SK-N-SH treated with all-trans-retinoic acid at 6 μM for 48 hours (cell line): ENCODE data around the gene CATSPER4.

Experiments
- TF ChIP-seq, protein P1 (sequence below): fragments of 250-450 bp; sonication (Bioruptor Pico); IDR thresholded peaks from 2 replicates; pipeline ENCODE4 v1.5.1; 2020; ENCODE audit warnings: low read depth, mild to moderate bottlenecking, moderate library complexity
- TF ChIP-seq, protein P2 (sequence below): fragments of 250-450 bp; sonication (Bioruptor Pico); IDR thresholded peaks from 2 replicates; pipeline ENCODE4 v1.5.1; 2021; ENCODE audit warnings: mild to moderate bottlenecking, moderate library complexity

DNA sequence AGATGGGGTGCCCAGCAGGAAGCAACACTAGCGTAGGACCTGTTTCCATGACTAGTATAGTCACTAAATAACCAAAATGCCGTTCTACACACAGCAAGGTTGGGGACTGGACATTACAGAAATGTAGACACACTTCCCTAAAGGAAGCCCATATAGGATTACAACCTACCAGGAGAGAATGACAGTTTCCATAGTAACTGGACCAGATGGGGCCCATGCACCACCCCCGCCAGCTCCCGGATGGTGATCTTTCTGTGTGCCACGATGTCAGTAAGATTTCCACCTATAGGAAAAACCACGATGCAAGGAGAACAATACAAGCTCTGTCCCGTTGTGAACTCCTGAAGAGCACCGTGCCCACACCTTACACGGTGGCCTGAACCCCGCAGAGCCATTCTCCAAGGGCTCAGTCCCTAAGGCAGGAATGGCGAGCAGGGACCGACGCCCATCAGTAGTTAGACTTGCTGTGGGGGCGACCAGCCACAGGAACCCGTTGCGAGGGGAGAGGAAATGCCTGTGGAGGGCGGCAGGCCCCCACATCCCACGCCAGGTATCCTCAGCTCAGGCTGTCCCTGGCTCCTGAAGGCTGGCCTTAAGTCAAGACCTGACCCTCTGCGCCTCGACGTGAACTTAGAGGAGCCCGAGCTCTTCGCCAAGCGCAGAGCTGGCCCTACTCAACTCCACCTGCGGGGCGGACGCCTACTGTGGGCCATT, 30.0 kb downstream of the CATSPER4 start:
- TF ChIP-seq, protein P1, sequence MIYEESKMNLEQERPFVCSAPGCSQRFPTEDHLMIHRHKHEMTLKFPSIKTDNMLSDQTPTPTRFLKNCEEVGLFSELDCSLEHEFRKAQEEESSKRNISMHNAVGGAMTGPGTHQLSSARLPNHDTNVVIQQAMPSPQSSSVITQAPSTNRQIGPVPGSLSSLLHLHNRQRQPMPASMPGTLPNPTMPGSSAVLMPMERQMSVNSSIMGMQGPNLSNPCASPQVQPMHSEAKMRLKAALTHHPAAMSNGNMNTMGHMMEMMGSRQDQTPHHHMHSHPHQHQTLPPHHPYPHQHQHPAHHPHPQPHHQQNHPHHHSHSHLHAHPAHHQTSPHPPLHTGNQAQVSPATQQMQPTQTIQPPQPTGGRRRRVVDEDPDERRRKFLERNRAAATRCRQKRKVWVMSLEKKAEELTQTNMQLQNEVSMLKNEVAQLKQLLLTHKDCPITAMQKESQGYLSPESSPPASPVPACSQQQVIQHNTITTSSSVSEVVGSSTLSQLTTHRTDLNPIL, result no peak
- TF ChIP-seq, protein P2, sequence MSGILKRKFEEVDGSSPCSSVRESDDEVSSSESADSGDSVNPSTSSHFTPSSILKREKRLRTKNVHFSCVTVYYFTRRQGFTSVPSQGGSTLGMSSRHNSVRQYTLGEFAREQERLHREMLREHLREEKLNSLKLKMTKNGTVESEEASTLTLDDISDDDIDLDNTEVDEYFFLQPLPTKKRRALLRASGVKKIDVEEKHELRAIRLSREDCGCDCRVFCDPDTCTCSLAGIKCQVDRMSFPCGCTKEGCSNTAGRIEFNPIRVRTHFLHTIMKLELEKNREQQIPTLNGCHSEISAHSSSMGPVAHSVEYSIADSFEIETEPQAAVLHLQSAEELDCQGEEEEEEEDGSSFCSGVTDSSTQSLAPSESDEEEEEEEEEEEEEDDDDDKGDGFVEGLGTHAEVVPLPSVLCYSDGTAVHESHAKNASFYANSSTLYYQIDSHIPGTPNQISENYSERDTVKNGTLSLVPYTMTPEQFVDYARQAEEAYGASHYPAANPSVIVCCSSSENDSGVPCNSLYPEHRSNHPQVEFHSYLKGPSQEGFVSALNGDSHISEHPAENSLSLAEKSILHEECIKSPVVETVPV (CRISPR knock-in tag), result no peak
